Gastroesophageal sphincter (tissue), 4 donors: ENCODE data around the gene SUN1. TPM values are rescaled to one million over a fixed set of nuclear protein-coding genes. Genes with fewer than 3 reads are reported as not detected.
A peak's percentile ranks its signal among the peaks of the same experiment; 100 is the strongest.

Experiments used
- ATAC-seq: fragments of 150-250 bp; one replicate; pipeline ENCODE4 v1.9.1; 2016; ENCODE audit warnings: mild to moderate bottlenecking, moderate library complexity
- H3K27ac ChIP-seq, 4 donors: fragments of 200-600 bp; sonication (generic) in 3 of 4; 1 replicate in 3 of 4; 2 replicates in 1 of 4; pipeline ENCODE4 v1.5.1; 2016 to 2019
- H3K27me3 ChIP-seq: fragments of 200-600 bp; sonication (generic); one replicate; pipeline ENCODE4 v1.5.1; 2019
- H3K36me3 ChIP-seq, 2 donors: fragments of 200-600 bp; sonication (generic); one replicate each; pipeline ENCODE4 v1.5.1; 2019; ENCODE audit warnings: control low read depth in 1 of 2
- H3K4me1 ChIP-seq, 3 donors: fragments of 200-600 bp; sonication (generic); 1 replicate in 2 of 3; 2 replicates in 1 of 3; pipeline ENCODE4 v1.5.1; 2016 to 2019; ENCODE audit warnings: control low read depth in 2 of 3
- H3K4me3 ChIP-seq, 2 donors: fragments of 200-600 bp; sonication (generic); one replicate each; pipeline ENCODE4 v1.5.1; 2019; ENCODE audit warnings: mild to moderate bottlenecking in 1 of 2, moderate library complexity in 1 of 2
- H3K9me3 ChIP-seq, 3 donors: fragments of 200-600 bp; sonication (generic); one replicate each; pipeline ENCODE4 v1.5.1; 2017 to 2019; ENCODE audit warnings: control low read depth in 2 of 3
- EP300 ChIP-seq: sonication (generic); formaldehyde crosslinking; IDR thresholded peaks from one replicate; pipeline ENCODE4 v1.6.1; 2017; ENCODE audit warnings: antibody characterized with exemption, mild to moderate bottlenecking
- POLR2A ChIP-seq, 2 donors: fragments of 450-650 bp; IDR thresholded peaks; one replicate each; pipeline ENCODE4 v1.6.1; 2017; ENCODE audit warnings: antibody characterized with exemption in 2 of 2, mild to moderate bottlenecking in 2 of 2, moderate library complexity in 1 of 2
- POLR2AphosphoS5 ChIP-seq: sonication (generic); formaldehyde crosslinking; IDR thresholded peaks from one replicate; pipeline ENCODE4 v1.6.1; 2017; ENCODE audit warnings: antibody characterized with exemption
- WGBS, 2 donors: methylation state at CpG; one replicate each; pipeline ENCODE4 v1.1.5; 2018; ENCODE audit warnings: low coverage in 1 of 2; 5-methylcytosine and 5-hydroxymethylcytosine counted together
- total RNA-seq, 4 donors: library from RNA; depleted of rRNA; stranded (reverse); fragments of >200 nt; gene quantifications; one replicate each; pipeline ENCODE4 v1.1.0, GENCODE V29; 2016
- TF ChIP-seq, protein P1 (sequence below), 4 experiments: fragments of 200-600 bp in 2 of 4; fragments of 450-650 bp in 2 of 4; sonication (generic) in 1 of 4; IDR thresholded peaks; one replicate each; pipeline ENCODE4 v1.5.1; 2017 to 2019; ENCODE audit warnings: antibody characterized with exemption in 4 of 4, mild to moderate bottlenecking in 2 of 4, moderate library complexity in 2 of 4

Gene SUN1
- total RNA-seq, 4 donors from 2014 or later = 151 to 261 (median 231) TPM

GRCh38 chr7:882336-883035, 50.2 kb downstream of the SUN1 start:
- no peaks in the 10 kb centered on the region for H3K9me3 ChIP-seq
- no peak for ATAC-seq
- 72 to 90% methylated on average over 8 to 11 of the region's 37 CpGs for WGBS, 2 donors
- H3K27me3 ChIP-seq = no peaks in the 10 kb centered on the region
- H3K36me3 ChIP-seq = peaks cover 0 to 18% of the 10 kb centered on the region in 2 donors
- peaks cover 0 to 88% (median 30%) of the 10 kb centered on the region in 3 donors for H3K4me1 ChIP-seq
- H3K27ac ChIP-seq = peak overlapping the region in 3 of 4 donors; percentile 21 to 46 (median 44)
- TF ChIP-seq POLR2AphosphoS5 (no peak), POLR2A (IDR thresholded peaks at IDR 0.05) (no peak), EP300 (no peak)
- TF ChIP-seq, protein P1, sequence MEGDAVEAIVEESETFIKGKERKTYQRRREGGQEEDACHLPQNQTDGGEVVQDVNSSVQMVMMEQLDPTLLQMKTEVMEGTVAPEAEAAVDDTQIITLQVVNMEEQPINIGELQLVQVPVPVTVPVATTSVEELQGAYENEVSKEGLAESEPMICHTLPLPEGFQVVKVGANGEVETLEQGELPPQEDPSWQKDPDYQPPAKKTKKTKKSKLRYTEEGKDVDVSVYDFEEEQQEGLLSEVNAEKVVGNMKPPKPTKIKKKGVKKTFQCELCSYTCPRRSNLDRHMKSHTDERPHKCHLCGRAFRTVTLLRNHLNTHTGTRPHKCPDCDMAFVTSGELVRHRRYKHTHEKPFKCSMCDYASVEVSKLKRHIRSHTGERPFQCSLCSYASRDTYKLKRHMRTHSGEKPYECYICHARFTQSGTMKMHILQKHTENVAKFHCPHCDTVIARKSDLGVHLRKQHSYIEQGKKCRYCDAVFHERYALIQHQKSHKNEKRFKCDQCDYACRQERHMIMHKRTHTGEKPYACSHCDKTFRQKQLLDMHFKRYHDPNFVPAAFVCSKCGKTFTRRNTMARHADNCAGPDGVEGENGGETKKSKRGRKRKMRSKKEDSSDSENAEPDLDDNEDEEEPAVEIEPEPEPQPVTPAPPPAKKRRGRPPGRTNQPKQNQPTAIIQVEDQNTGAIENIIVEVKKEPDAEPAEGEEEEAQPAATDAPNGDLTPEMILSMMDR (IDR thresholded peaks at IDR 0.05) = no peak
- no peak overlapping the region for H3K4me3 ChIP-seq

- Histone ChIP-seq H3K27ac (peak overlapping the region in 3 of 4 donors; percentile 21 to 46 (median 44)), H3K4me3 (no peak overlapping the region), H3K27me3 (no peaks in the 10 kb centered on the region), H3K4me1 (peaks cover 0 to 79% (median 24%) of the 10 kb centered on the region in 3 donors), H3K9me3 (no peaks in the 10 kb centered on the region), H3K36me3 (peaks cover 0 to 26% of the 10 kb centered on the region in 2 donors)
- WGBS, 2 donors = 57 to 79% methylated on average over 18 to 27 of the region's 50 CpGs
- TF ChIP-seq POLR2AphosphoS5 (no peak), EP300 (no peak), POLR2A (IDR thresholded peaks at IDR 0.05) (no peak)
- TF ChIP-seq, protein P1 (IDR thresholded peaks at IDR 0.05) = no peak
- ATAC-seq = peak; percentile 31
Measured at GRCh38 chr7:883055-884021, 51.1 kb downstream of the SUN1 start.

DNA sequence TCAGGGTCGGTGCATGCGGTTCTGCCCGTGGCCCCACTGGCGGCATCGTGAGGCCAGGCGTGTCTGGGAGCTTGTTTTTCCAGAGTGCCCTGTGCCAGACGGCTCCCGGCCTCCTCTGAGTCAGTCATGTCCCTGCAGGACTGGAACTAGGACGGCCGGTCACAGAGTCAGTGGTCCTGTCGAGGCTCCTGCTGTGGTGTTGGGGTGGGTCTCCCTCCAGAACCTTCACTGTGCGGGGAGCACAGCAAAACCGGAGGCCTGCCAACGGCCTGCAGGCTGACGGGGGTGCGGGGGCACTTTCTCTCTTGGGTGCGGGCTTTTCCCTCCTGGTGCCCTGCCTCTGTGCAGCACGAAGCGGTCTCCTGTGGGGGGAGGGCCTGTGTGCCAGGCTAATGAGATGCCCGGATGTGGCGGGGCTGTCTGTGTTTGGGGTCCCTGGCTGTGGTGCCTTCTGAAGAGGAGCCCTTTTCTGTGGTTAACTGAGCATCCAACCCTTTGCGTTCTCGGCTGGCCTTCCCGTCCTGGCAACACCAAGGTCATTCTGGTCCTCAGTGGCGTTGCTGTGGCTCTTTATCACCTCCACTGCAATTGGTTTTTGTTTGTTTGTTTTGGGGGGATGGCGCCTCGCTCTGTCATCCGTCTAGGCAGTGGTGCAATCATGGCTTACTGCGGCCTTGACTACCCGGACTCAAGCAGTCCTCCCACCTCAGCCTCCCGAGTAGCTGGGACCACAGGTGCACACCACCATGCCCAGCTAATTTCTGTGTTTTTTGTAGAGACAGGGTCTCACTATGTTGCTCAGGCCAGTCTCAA, 52.1 kb downstream of the SUN1 start:
- ATAC-seq = no peak
- Histone ChIP-seq H3K36me3 (peaks cover 0 to 37% of the 10 kb centered on the region in 2 donors), H3K9me3 (no peaks in the 10 kb centered on the region), H3K4me3 (no peak overlapping the region), H3K4me1 (peaks cover 0 to 69% (median 18%) of the 10 kb centered on the region in 3 donors), H3K27ac (peak overlapping the region in 1 of 4 donors; percentile 21), H3K27me3 (no peaks in the 10 kb centered on the region)
- TF ChIP-seq EP300 = no peak
- WGBS, 2 donors = 85 to 90% methylated on average over 7 to 13 of the region's 31 CpGs

DNA sequence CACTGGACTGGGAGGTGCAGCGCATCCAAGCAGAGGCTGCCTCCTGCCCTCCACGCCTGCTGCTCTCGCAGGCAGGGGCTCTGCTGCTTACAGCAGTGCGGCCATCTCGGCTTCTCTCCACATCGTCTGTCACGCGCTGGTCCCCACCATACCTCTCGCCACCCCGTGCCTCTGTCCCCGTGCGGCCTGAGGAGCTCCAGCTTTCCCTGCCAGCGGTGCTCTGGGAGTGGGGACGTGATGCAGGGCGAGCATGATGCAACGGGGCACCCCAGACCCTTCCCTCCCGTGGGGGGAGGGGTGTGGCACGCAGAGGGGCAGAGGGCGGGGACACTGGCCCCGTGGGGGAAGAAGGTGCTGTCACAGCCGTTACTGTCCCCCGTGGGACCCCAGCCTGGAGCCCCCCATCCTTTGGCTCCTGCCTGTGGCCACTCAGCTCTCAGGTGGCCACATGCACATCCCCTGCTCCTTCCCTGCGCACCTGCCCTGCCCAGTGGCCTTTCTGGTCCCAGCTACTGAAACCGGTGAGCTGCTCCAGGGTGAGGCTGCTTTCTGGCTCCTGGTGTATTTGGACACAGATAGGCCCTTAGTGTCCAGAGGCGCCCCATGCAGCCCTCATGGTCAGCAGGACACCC, 53.1 kb downstream of the SUN1 start:
- no peak for TF ChIP-seq POLR2A (IDR thresholded peaks at IDR 0.05)
- no peak for TF ChIP-seq POLR2AphosphoS5
- TF ChIP-seq, protein P1 (IDR thresholded peaks at IDR 0.05) = no peak
- no peak for TF ChIP-seq EP300
- H3K27ac ChIP-seq = no peak overlapping the region
- ATAC-seq = no peak
- peaks cover 0 to 40% of the 10 kb centered on the region in 2 donors for H3K36me3 ChIP-seq
- 70 to 93% methylated on average over 3 to 4 of the region's 25 CpGs for WGBS, 2 donors
- no peaks in the 10 kb centered on the region for H3K27me3 ChIP-seq
- H3K4me3 ChIP-seq = no peak overlapping the region
- peaks cover 0 to 59% (median 13%) of the 10 kb centered on the region in 3 donors for H3K4me1 ChIP-seq
- H3K9me3 ChIP-seq = no peaks in the 10 kb centered on the region
